ENCODE results near the gene DNAJB13.

Gene DNAJB13

DNA sequence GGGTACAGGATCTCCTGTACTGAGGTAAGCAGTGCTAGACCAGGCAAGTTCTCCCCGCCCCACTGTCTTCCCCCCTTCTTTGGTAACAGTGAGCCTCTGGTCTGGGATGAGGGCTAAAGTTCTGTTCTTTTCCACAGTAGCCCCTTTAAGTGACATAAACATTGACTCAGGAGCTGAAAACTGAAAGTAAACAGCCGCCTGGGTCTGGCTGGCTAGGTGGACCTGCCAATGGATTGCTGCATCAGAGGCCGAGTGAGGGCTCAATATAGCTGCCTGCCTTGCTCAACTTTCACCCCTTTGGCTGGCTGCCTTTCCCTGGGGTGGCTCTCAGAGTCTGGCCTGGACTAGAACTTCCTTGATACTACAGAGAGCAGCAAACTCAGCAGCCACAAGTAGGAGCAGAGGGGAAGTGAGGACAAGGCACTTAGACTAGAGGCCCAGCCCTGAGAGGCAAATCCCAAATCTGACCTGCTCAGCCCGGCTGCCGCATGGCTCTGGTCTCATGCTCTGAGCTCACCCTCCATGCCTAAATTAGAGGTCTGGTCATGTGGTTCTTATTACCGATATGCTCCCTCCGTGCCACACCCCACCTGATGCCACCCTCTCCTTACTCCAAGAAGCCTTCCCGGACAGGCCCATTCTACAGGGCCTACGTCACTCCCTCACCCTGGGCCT, 67.6 kb downstream of the DNAJB13 start:
- DNase-seq = no peak

- no peak for DNase-seq
Measured at GRCh38 chr11:74019104-74019738, 68.4 kb downstream of the DNAJB13 start.

GRCh38 chr11:74019860-74020259, 69.0 kb downstream of the DNAJB13 start:
- no peak for DNase-seq

Measured in NCI-H187 treated with DMSO at 0.1 percent for 48 hours (cell line).